Thymus (tissue), 11 donors: ENCODE measurements around the gene PPP1R27. TPM values are rescaled to one million over a fixed set of nuclear protein-coding genes. Genes with fewer than 3 reads are reported as not detected.

ENCODE experiments used
- DNase-seq, 9 donors: peaks; one replicate each; pipeline ENCODE4 v3.0.0-alpha.2; 2013; ENCODE audit warnings: low spot score in 9 of 9, low read depth in 6 of 9, missing footprints in 1 of 9
- H3K27ac ChIP-seq, 2 donors: one replicate each; pipeline ENCODE4 v1.5.1; 2013; ENCODE audit warnings: control low read depth in 1 of 2, low read depth in 1 of 2, low read length in 1 of 2, mild to moderate bottlenecking in 1 of 2, moderate library complexity in 1 of 2
- H3K27me3 ChIP-seq, 2 donors: one replicate each; pipeline ENCODE4 v1.5.1; 2013; ENCODE audit warnings: low read length in 1 of 2; ENCODE audit not compliant: control insufficient read depth in 2 of 2, insufficient read depth in 1 of 2
- H3K36me3 ChIP-seq, 2 donors: one replicate each; pipeline ENCODE4 v1.5.1; 2013; ENCODE audit warnings: low read length in 1 of 2, mild to moderate bottlenecking in 1 of 2, moderate library complexity in 1 of 2; ENCODE audit not compliant: control insufficient read depth in 2 of 2, insufficient read depth in 2 of 2
- H3K4me1 ChIP-seq, 2 donors: one replicate each; pipeline ENCODE4 v1.5.1; 2013; ENCODE audit warnings: low read length in 2 of 2; ENCODE audit not compliant: control insufficient read depth in 2 of 2, insufficient read depth in 2 of 2
- H3K4me3 ChIP-seq, 2 donors: one replicate each; pipeline ENCODE4 v1.5.1; 2013; ENCODE audit warnings: low read length in 2 of 2, control low read depth in 1 of 2, mild to moderate bottlenecking in 1 of 2
- H3K9me3 ChIP-seq, 2 donors: one replicate each; pipeline ENCODE4 v1.5.1; 2013; ENCODE audit warnings: low read length in 1 of 2, mild to moderate bottlenecking in 1 of 2; ENCODE audit not compliant: control insufficient read depth in 2 of 2, insufficient read depth in 1 of 2
- WGBS: extraction: QIAGEN DNeasy Blood & Tissue Kit; methylation state at CpG from one replicate; pipeline ENCODE4 v1.1.7; 2013; 5-methylcytosine and 5-hydroxymethylcytosine counted together
- polyA plus RNA-seq: library from polyadenylated mRNA; stranded (reverse); fragments of 200-250 nt; gene quantifications from one replicate; pipeline ENCODE4 v1.2.3, GENCODE V29; 2013
- total RNA-seq: library from RNA; stranded (reverse); fragments of 120-200 nt; gene quantifications from one replicate; pipeline ENCODE4 v1.2.4, GENCODE V29; 2013
- donor health status: healthy.

The PPP1R27 gene
- total and polyA plus RNA-seq, 2 donors = 0.28 to 0.94 TPM

- H3K4me3 ChIP-seq = no peak overlapping the region
- WGBS = 97% methylated on average over 29 of the region's 29 CpGs
- peaks cover 66 to 69% of the 10 kb centered on the region in 2 donors for H3K36me3 ChIP-seq
- H3K4me1 ChIP-seq = peaks cover 16 to 18% of the 10 kb centered on the region in 2 donors
- no peaks in the 10 kb centered on the region for H3K27me3 ChIP-seq
- DNase-seq = no peak
- peaks cover 0 to 7% of the 10 kb centered on the region in 2 donors for H3K9me3 ChIP-seq
- no peak overlapping the region for H3K27ac ChIP-seq
These were observed 20.3 kb upstream of the PPP1R27 start for GRCh38 chr17:81854974-81855774.

GRCh38 chr17:81852237-81852636, 17.4 kb upstream of the PPP1R27 start:
- Histone ChIP-seq H3K4me3 (no peak overlapping the region), H3K27me3 (no peaks in the 10 kb centered on the region), H3K9me3 (no peaks in the 10 kb centered on the region), H3K4me1 (no peaks in the 10 kb centered on the region), H3K36me3 (peaks cover 61 to 65% of the 10 kb centered on the region in 2 donors), H3K27ac (no peak overlapping the region)
- no peak for DNase-seq
- WGBS = 97% methylated on average over 12 of the region's 12 CpGs

GRCh38 chr17:81851423-81851822, 16.6 kb upstream of the PPP1R27 start:
- no peaks in the 10 kb centered on the region for H3K4me1 ChIP-seq

GRCh38 chr17:81849457-81849856, 14.6 kb upstream of the PPP1R27 start:
- 98% methylated on average over 12 of the region's 12 CpGs for WGBS

More at GRCh38 chr17:81851423-81851822, 16.6 kb upstream of the PPP1R27 start:
- Histone ChIP-seq H3K4me3 (no peak overlapping the region), H3K9me3 (no peaks in the 10 kb centered on the region), H3K27ac (no peak overlapping the region), H3K36me3 (peaks cover 68 to 72% of the 10 kb centered on the region in 2 donors), H3K27me3 (peaks cover 0 to under 1% of the 10 kb centered on the region in 2 donors)
- 98% methylated on average over 16 of the region's 16 CpGs for WGBS
- DNase-seq = no peak

DNA sequence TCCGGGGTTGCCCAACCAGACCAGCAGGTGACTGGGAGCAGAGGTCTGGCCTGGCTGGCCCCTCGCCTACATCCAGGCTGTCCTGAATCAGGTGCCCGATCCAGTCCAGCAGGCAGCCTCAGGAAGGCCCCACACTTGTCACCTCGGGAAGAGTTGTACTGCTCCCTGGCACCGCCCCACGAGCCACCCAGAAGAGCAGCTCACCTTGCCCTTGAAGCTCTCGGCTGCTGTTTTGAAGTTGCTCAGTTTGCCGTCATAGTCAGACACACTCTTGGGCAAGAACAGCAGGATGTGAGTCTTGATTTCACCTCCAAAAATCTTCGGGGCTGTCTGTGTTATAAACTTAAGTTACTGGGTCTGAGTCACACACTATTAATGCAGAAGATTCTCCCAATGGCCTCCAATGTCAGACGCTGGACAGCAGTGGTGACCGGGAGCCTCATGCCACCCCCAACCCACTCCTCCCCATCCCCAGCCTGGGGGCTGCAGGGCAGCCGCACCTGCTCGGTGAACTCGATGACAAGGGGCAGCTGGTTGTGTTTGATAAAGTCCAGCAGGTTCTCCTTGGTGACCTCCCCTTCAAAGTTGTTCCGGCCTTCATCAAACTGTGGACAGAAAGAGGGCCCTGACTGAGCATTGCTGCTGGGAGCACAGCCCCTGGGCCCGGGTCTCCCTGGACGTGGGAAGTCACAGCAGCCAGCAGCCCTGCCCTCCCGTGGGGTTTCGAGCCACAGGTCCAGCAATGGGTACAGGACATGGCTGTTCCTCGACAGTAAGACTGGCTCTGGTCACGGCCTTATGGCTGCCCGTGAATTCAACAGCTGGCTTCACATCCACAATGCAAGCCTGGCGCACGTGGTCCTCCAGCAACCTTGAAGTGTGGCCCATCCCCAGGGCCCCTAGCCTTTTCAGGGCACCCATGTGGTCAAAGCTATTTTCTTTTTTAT, 12.2 kb upstream of the PPP1R27 start:
- 97% methylated on average over 24 of the region's 24 CpGs for WGBS
- DNase-seq = no peak
- Histone ChIP-seq H3K36me3 (peaks cover 71 to 73% of the 10 kb centered on the region in 2 donors), H3K27me3 (peaks cover 0 to 2% of the 10 kb centered on the region in 2 donors), H3K4me3 (no peak overlapping the region), H3K9me3 (no peaks in the 10 kb centered on the region), H3K4me1 (no peaks in the 10 kb centered on the region), H3K27ac (no peak overlapping the region)

More at GRCh38 chr17:81849457-81849856, 14.6 kb upstream of the PPP1R27 start:
- no peaks in the 10 kb centered on the region for H3K9me3 ChIP-seq
- H3K4me1 ChIP-seq = no peaks in the 10 kb centered on the region
- H3K4me3 ChIP-seq = no peak overlapping the region
- H3K36me3 ChIP-seq = peaks cover 72 to 76% of the 10 kb centered on the region in 2 donors
- H3K27ac ChIP-seq = no peak overlapping the region
- DNase-seq = no peak
- H3K27me3 ChIP-seq = peaks cover 0 to 2% of the 10 kb centered on the region in 2 donors

DNA sequence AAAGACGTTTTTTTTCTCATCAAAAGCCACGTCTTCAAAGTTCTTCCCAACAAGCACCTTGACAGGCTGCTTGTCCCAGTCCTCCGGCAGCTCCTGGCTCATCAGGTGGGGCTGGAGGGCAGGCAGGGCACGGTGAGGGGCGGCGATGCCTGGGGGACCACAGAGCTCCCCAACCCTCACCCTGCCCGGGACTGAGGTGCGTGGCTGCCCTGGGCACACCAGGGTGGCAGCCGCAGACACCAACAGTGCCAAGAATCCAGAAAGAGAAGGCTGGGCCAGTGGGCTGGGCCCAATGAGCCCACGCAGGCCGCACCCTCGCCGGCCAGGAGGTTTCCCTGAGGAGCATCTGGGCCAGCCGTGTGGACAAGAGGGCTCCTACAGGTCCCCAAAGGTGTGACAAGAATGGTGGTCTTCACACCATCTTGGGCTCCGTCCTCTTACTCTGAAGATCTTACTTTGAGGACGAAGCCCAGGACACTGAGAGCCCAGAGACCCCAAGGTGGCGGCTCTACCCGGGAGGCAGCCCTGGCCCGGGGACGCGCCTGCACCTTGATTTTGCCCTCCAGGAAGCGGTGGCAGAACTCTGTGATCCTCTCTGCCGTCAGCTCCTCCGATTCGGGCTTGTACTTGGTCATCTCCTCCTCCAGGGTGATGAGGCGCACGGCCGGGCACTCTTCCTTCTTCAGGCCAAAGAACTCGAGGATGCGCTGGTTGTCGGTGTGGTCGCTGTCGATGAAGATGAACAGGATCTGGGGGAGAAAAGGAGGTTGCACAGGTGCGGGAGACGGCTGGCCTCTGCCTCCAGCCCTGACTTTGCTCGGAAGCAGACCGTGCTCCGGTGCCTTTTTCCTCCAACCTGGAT, 11.3 kb upstream of the PPP1R27 start:
- H3K27me3 ChIP-seq = peaks cover 0 to 2% of the 10 kb centered on the region in 2 donors
- no peaks in the 10 kb centered on the region for H3K9me3 ChIP-seq
- WGBS = 98% methylated on average over 38 of the region's 38 CpGs
- DNase-seq = no peak
- peaks cover 0 to 6% of the 10 kb centered on the region in 2 donors for H3K4me1 ChIP-seq
- H3K36me3 ChIP-seq = peaks cover 62 to 64% of the 10 kb centered on the region in 2 donors
- H3K4me3 ChIP-seq = no peak overlapping the region
- H3K27ac ChIP-seq = no peak overlapping the region

DNA sequence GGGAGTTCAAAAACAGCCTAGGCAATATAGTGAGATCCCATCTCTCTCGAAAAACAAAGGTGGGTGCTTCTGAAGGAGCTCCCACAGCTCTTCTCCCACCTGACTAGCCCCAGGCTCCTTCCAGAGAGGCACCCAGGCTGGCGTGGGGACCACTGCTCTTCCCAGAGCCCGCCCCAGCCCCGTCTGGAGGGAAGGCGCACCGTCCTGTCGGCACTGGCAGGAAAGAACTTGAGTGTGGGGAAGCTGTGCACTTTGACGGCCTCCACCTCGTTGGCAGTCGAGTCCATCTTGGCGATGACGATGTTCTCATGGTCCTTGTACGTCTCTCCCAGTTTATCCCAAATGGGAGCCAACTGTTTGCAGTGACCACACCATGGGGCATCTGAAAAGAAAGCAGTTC, 10.5 kb upstream of the PPP1R27 start:
- peaks cover 60 to 62% of the 10 kb centered on the region in 2 donors for H3K36me3 ChIP-seq
- 98% methylated on average over 13 of the region's 13 CpGs for WGBS
- H3K4me1 ChIP-seq = peaks cover 0 to 8% of the 10 kb centered on the region in 2 donors
- H3K27ac ChIP-seq = no peak overlapping the region
- no peaks in the 10 kb centered on the region for H3K9me3 ChIP-seq
- no peak for DNase-seq
- H3K4me3 ChIP-seq = no peak overlapping the region
- peaks cover 0 to 2% of the 10 kb centered on the region in 2 donors for H3K27me3 ChIP-seq

- peaks cover 0 to 2% of the 10 kb centered on the region in 2 donors for H3K27me3 ChIP-seq
- no peak for DNase-seq
- peaks cover 60 to 62% of the 10 kb centered on the region in 2 donors for H3K36me3 ChIP-seq
- WGBS = 95% methylated on average over 13 of the region's 13 CpGs
- H3K27ac ChIP-seq = no peak overlapping the region
- no peaks in the 10 kb centered on the region for H3K9me3 ChIP-seq
- H3K4me3 ChIP-seq = no peak overlapping the region
- peaks cover 0 to 8% of the 10 kb centered on the region in 2 donors for H3K4me1 ChIP-seq
These were observed 10.0 kb upstream of the PPP1R27 start for GRCh38 chr17:81844887-81845286.
